AG09309 (cell line): ENCODE data around the gene S100A10.

Source experiments
- DNase-seq: peaks from one replicate; pipeline ENCODE4 v3.0.0-alpha.2; 2010; ENCODE audit warnings: low read depth
- H3K4me3 ChIP-seq: 2 replicates; pipeline ENCODE4 v1.5.1; 2011; ENCODE audit warnings: mild to moderate bottlenecking, low read depth, low read length, moderate library complexity; ENCODE audit not compliant: control insufficient read depth
- TF ChIP-seq, protein P1 (sequence below): IDR thresholded peaks from 2 replicates; pipeline ENCODE4 v1.5.1; 2011; ENCODE audit warnings: mild to moderate bottlenecking, low read depth, low read length, inconsistent platforms; ENCODE audit not compliant: insufficient read depth, control insufficient read depth; ENCODE audit errors: missing control alignments

S100A10 gene

DNA sequence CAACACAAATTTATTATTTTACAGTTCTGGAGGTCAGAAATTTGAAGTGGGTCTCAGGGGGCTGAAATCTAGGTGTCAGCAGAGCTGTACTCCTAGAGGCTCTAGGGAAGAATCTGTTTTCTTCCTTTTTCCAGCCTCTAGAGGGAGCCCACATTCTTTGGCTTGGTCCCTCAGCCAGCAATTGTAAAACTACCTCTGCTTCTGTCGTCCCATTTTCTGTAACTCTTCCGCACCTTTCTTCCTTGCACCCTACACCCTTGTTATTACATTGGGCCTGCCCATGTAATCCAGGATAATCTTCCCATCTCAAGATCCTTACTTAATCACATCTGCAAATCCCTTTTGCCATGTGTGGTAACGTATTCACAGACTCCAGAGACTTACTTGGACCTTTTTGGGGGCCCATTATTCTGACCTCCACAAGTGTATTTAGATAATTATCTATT, 59.6 kb downstream of the S100A10 start:
- DNase-seq: no peak
- TF ChIP-seq, protein P1, sequence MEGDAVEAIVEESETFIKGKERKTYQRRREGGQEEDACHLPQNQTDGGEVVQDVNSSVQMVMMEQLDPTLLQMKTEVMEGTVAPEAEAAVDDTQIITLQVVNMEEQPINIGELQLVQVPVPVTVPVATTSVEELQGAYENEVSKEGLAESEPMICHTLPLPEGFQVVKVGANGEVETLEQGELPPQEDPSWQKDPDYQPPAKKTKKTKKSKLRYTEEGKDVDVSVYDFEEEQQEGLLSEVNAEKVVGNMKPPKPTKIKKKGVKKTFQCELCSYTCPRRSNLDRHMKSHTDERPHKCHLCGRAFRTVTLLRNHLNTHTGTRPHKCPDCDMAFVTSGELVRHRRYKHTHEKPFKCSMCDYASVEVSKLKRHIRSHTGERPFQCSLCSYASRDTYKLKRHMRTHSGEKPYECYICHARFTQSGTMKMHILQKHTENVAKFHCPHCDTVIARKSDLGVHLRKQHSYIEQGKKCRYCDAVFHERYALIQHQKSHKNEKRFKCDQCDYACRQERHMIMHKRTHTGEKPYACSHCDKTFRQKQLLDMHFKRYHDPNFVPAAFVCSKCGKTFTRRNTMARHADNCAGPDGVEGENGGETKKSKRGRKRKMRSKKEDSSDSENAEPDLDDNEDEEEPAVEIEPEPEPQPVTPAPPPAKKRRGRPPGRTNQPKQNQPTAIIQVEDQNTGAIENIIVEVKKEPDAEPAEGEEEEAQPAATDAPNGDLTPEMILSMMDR: peak; percentile 90
- no peak overlapping the region for H3K4me3 ChIP-seq
